Stimulated activated naive B cell treated with anti-CD40 and anti-IgM and Interleukin-4, amounts not matched to agents 10 μg/mL and 1 μg/mL and 100 μg/mL, for 72 hours (primary cell): Measurements from ENCODE around the gene TAF9.
"Not testable (repeated sequence)": the region's sequence is repeated elsewhere in the genome, so short reads cannot be mapped to it uniquely, and the experiment has no call there.

Experiments
- ATAC-seq, 2 donors: fragments of 150-1000 bp; cut with Tn5 transposase; replicated peaks; 2 replicates each; pipeline ENCODE4 v1.10.0; 2021; ENCODE audit warnings: moderate library complexity in 1 of 2
- DNase-seq: peaks from one replicate; pipeline ENCODE4 v3.0.0; 2021
- H3K27ac Mint-ChIP-seq: one replicate; pipeline ENCODE4 v1.8.0; 2022; ENCODE audit warnings: mild to moderate bottlenecking, mixed read lengths
- H3K27me3 Mint-ChIP-seq, 2 donors: one replicate each; pipeline ENCODE4 v1.8.0; 2022; ENCODE audit warnings: mixed read lengths in 2 of 2
- H3K36me3 Mint-ChIP-seq, 2 donors: one replicate each; pipeline ENCODE4 v1.8.0; 2022; ENCODE audit warnings: mixed read lengths in 2 of 2, mild to moderate bottlenecking in 1 of 2
- H3K4me1 Mint-ChIP-seq, 2 donors: one replicate each; pipeline ENCODE4 v1.8.0; 2022; ENCODE audit warnings: mixed read lengths in 2 of 2, mild to moderate bottlenecking in 1 of 2
- H3K4me3 Mint-ChIP-seq, 2 donors: one replicate each; pipeline ENCODE4 v1.8.0; 2022; ENCODE audit warnings: mild to moderate bottlenecking in 2 of 2, mixed read lengths in 2 of 2, moderate library complexity in 1 of 2
- H3K9me3 Mint-ChIP-seq, 2 donors: one replicate each; pipeline ENCODE4 v1.8.0; 2022; ENCODE audit warnings: mixed read lengths in 2 of 2, mild to moderate bottlenecking in 1 of 2

TAF9 gene

DNA sequence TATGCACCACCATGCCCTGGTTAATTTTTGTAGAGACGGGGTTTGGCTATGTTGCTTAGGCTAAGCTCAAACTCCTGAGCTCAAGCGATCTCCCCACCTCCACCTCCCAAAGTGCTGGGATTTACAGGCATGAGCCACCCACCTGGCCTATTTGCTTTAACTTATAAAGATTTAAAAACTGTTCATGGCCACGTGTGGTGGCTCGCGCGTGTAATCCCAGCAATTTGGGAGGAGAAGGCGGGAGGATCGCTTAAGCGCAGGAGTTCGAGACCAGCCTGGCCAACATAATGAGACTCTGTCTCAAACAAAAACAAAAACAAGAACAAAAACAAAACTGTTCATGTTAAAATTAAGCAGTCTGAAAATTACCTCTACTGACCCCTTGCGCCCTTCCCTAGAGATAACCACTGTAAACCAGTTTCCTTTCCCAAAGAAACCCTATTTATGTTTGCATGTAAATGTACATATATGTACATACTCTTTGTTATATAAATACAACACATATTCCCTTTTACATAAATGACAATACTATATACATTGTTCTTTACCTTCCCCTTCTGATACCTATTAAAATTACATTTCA, 1.5 kb downstream of the TAF9 start:
- H3K9me3 Mint-ChIP-seq, result no peaks in the 10 kb centered on the region
- H3K4me1 Mint-ChIP-seq, result peaks cover 16 to 18% of the 10 kb centered on the region in 2 donors
- DNase-seq (no peak), ATAC-seq (no peak)
- H3K27ac Mint-ChIP-seq, result peak overlapping the region; percentile 96
- H3K4me3 Mint-ChIP-seq, result peak overlapping the region; percentile 91 to 94
- H3K27me3 Mint-ChIP-seq, result no peaks in the 10 kb centered on the region
- peaks cover 13 to 28% of the 10 kb centered on the region in 2 donors for H3K36me3 Mint-ChIP-seq

DNA sequence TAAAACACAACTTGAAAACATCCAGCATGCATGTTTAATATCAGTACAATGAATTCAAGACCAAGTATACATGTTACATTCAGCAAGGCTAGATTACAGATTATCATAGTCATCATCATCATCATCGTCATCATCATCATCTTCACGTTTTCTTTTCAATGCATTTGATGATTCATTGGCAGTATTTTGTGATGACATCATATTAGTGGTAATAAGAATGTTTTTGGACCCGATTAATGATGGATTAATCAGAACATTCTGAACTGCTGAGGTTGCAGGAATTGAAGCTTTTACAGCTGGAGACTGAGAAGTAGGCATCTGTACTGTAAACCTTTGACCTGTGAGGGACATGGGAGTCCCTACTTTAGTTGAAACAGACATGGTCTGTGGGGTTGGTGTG, 4.5 kb downstream of the TAF9 start:
- Mint-ChIP-seq H3K4me3 (no peak overlapping the region), H3K36me3 (peaks cover 16 to 48% of the 10 kb centered on the region in 2 donors), H3K27me3 (no peaks in the 10 kb centered on the region), H3K27ac (no peak overlapping the region), H3K9me3 (no peaks in the 10 kb centered on the region), H3K4me1 (peaks cover 21 to 27% of the 10 kb centered on the region in 2 donors)
- ATAC-seq (no peak), DNase-seq (no peak)

DNA sequence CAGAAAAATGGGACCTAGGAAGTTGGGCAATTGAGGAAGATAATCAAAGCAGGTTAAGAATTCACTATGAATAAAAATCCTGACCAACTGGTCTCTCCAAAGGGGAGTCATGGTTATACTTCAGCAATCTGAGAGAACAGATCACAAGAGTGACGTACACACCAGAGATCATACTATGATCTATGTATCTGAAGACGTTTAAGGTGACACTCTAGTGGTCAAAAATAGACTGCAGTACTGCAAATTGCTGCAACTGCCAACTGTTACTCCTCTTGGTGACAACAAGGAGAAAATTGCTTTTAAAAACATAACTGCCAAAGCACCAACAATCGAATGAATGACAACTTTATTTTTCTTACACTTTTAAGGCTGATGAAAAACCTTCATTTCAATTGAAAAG, 4.9 kb downstream of the TAF9 start:
- Mint-ChIP-seq H3K9me3 (no peaks in the 10 kb centered on the region), H3K4me1 (peaks cover 23 to 29% of the 10 kb centered on the region in 2 donors), H3K36me3 (peaks cover 18 to 49% of the 10 kb centered on the region in 2 donors), H3K4me3 (no peak overlapping the region), H3K27ac (no peak overlapping the region), H3K27me3 (no peaks in the 10 kb centered on the region)
- no peak for DNase-seq
- ATAC-seq, result peak in 1 of 2 donors; percentile 23

DNA sequence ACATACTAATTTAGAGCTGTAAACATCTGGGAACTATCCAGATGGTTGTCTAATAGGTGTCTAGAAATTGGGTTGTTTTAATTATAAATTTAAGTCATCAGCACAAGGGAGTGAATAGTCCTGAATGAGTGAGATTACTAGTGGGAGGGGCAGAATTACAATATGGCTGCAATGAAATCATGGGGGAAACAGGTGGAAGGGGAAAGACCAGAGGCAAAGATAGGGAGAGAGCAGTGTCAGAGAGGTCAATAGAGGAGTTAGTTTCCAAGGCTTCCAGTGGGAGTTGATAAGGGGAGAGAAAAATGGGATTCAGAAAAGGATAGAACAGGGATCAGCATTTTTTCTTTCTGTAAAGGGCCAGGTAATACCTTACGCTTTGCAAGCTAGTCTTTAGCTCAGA, 8.9 kb downstream of the TAF9 start:
- peaks cover 13 to 33% of the 10 kb centered on the region in 2 donors for H3K4me1 Mint-ChIP-seq
- H3K27me3 Mint-ChIP-seq, result no peaks in the 10 kb centered on the region
- DNase-seq (no peak), ATAC-seq (no peak)
- no peaks in the 10 kb centered on the region for H3K9me3 Mint-ChIP-seq
- no peak overlapping the region for H3K27ac Mint-ChIP-seq
- peaks cover 31 to 58% of the 10 kb centered on the region in 2 donors for H3K36me3 Mint-ChIP-seq
- no peak overlapping the region for H3K4me3 Mint-ChIP-seq

DNA sequence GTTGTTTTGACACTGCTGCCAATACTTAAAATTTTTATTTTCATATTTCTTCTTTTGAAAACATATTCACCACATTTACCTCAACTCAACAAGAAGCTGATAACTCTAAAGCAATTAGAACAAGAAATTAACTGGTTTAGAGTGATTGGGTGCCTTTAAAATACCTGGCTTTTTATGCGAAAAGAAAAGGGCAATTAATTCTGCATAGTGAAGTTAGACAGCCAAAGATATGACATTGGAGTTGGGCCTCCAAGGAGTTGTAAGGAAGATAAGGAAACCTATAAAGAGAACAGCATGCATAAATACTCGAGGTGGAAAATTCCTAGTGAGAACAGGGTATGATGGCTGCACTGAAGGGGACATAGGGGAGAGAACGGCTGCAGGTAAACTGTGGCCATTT, 9.6 kb downstream of the TAF9 start:
- no peak for ATAC-seq
- H3K27me3 Mint-ChIP-seq, result no peaks in the 10 kb centered on the region
- peaks cover 28 to 53% of the 10 kb centered on the region in 2 donors for H3K36me3 Mint-ChIP-seq
- H3K9me3 Mint-ChIP-seq, result no peaks in the 10 kb centered on the region
- no peak overlapping the region for H3K4me3 Mint-ChIP-seq
- no peak for DNase-seq
- no peak overlapping the region for H3K27ac Mint-ChIP-seq
- peaks cover 8 to 33% of the 10 kb centered on the region in 2 donors for H3K4me1 Mint-ChIP-seq

GRCh38 chr5:69350664-69351063, 18.7 kb downstream of the TAF9 start:
- Mint-ChIP-seq H3K9me3 (no peaks in the 10 kb centered on the region), H3K27ac (no peak overlapping the region), H3K27me3 (no peaks in the 10 kb centered on the region), H3K4me1 (peaks cover 0 to 1% of the 10 kb centered on the region in 2 donors), H3K36me3 (peaks cover 27 to 42% of the 10 kb centered on the region in 2 donors), H3K4me3 (no peak overlapping the region)
- no peak for ATAC-seq
- DNase-seq, result no peak

DNA sequence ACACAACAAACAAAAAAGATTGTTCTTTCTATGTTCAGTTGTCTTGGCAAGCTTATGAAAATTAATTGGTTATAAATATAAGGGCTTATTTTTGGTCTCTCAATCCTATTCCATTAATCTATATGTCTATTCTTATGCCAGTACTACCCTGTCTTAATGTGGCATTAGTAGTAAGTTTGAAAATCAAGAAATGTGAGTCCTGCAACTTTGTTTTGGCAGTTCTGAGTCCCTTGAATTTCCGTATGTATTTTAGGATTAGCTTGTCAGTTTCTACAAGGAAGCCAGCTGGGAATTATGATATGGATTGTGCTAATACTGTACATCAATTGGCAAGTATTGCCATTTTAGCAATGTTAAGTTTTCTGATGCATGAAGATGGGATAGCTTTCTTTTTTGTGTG, 26.2 kb downstream of the TAF9 start:
- ATAC-seq, result no peak

GRCh38 chr5:69341520-69342161, 27.7 kb downstream of the TAF9 start:
- DNase-seq (no peak), ATAC-seq (no peak)
- H3K4me3 Mint-ChIP-seq, result no peak overlapping the region
- H3K4me1 Mint-ChIP-seq, result no peaks in the 10 kb centered on the region
- H3K9me3 Mint-ChIP-seq, result no peaks in the 10 kb centered on the region
- H3K27ac Mint-ChIP-seq, result no peak overlapping the region
- no peaks in the 10 kb centered on the region for H3K27me3 Mint-ChIP-seq
- peaks cover 6 to 9% of the 10 kb centered on the region in 2 donors for H3K36me3 Mint-ChIP-seq

More for the DNA sequence above, 26.2 kb downstream of the TAF9 start:
- H3K9me3 Mint-ChIP-seq, result no peaks in the 10 kb centered on the region
- H3K4me1 Mint-ChIP-seq, result no peaks in the 10 kb centered on the region
- H3K36me3 Mint-ChIP-seq, result peaks cover 9 to 10% of the 10 kb centered on the region in 2 donors
- H3K27ac Mint-ChIP-seq, result no peak overlapping the region
- H3K4me3 Mint-ChIP-seq, result no peak overlapping the region
- DNase-seq, result no peak
- H3K27me3 Mint-ChIP-seq, result no peaks in the 10 kb centered on the region

DNA sequence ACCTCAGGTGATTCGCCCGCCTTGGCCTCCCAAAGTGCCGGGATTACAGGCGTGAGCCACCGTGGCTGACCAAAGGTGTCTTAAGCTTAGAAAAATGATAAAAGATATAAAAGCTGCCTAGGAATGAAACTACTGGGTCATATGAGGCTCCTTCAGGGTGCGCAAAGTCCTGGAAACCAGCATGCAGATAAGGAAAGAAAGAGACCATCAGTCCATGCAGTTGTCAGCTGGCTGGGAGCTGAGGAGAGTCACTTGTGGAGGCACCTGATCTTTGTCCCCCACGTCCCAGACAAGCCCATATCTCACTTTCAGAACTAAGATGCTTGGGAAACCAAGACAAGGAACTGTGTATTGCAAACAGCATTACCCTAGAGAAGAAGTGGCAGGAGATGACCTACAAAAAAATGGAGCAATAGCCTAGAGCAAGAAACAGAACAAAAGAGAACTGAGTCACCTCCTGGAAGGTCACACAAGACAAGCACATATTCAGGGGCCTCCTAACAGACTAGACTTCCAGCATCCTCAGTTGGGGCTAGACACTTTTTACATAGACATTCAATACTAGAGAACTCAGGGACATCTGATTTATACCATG, 33.9 kb downstream of the TAF9 start:
- H3K9me3 Mint-ChIP-seq, result peaks cover 1 to 3% of the 10 kb centered on the region in 2 donors
- peaks cover 6 to 10% of the 10 kb centered on the region in 2 donors for H3K36me3 Mint-ChIP-seq
- H3K27ac Mint-ChIP-seq, result no peak overlapping the region
- H3K4me3 Mint-ChIP-seq, result no peak overlapping the region
- no peak for ATAC-seq
- no peaks in the 10 kb centered on the region for H3K27me3 Mint-ChIP-seq
- H3K4me1 Mint-ChIP-seq, result peaks cover 10 to 16% of the 10 kb centered on the region in 2 donors
- DNase-seq, result no peak

DNA sequence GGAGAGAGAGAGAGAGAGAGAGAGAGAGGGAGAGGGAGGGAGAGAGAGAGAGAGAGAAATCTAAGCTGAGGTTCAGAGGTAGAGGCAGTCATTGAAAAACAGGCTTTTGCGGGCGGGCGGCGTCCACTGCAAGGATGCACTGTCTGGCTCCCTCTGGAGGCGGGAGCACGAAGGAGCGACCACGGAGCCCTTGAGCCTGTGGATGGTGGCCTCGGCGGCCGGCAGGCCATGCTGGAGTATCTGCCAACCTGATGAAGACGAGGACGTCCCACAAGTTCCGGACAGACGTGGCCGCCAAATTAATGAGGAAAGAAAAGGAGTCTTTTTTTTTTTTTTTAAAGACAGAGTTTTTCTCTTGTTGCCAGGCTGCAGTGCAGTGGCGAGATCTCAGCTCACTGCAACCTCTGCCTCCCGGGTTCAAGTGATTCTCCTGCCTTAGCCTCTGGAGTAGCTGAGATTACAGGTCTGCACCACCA, 34.5 kb downstream of the TAF9 start:
- ATAC-seq (peak; percentile 67 to 73), DNase-seq (peak; percentile 51)
- peak overlapping the region; percentile 43 to 59 for H3K4me3 Mint-ChIP-seq
- peak overlapping the region; percentile 4 for H3K27ac Mint-ChIP-seq
- H3K27me3 Mint-ChIP-seq, result no peaks in the 10 kb centered on the region
- H3K4me1 Mint-ChIP-seq, result peaks cover 10 to 16% of the 10 kb centered on the region in 2 donors
- H3K36me3 Mint-ChIP-seq, result peaks cover 9 to 14% of the 10 kb centered on the region in 2 donors
- H3K9me3 Mint-ChIP-seq, result peaks cover 1 to 3% of the 10 kb centered on the region in 2 donors

GRCh38 chr5:69333668-69334315, 35.5 kb downstream of the TAF9 start:
- not testable (repeated sequence) for H3K27ac Mint-ChIP-seq, DNase-seq, ATAC-seq, H3K27me3 Mint-ChIP-seq, H3K9me3 Mint-ChIP-seq
- peaks cover 9 to 15% of the 10 kb centered on the region in 2 donors for H3K36me3 Mint-ChIP-seq
- H3K4me1 Mint-ChIP-seq, result peaks cover 10 to 16% of the 10 kb centered on the region in 2 donors
- peak overlapping the region in 1 of 2 donors; percentile 22 for H3K4me3 Mint-ChIP-seq

DNA sequence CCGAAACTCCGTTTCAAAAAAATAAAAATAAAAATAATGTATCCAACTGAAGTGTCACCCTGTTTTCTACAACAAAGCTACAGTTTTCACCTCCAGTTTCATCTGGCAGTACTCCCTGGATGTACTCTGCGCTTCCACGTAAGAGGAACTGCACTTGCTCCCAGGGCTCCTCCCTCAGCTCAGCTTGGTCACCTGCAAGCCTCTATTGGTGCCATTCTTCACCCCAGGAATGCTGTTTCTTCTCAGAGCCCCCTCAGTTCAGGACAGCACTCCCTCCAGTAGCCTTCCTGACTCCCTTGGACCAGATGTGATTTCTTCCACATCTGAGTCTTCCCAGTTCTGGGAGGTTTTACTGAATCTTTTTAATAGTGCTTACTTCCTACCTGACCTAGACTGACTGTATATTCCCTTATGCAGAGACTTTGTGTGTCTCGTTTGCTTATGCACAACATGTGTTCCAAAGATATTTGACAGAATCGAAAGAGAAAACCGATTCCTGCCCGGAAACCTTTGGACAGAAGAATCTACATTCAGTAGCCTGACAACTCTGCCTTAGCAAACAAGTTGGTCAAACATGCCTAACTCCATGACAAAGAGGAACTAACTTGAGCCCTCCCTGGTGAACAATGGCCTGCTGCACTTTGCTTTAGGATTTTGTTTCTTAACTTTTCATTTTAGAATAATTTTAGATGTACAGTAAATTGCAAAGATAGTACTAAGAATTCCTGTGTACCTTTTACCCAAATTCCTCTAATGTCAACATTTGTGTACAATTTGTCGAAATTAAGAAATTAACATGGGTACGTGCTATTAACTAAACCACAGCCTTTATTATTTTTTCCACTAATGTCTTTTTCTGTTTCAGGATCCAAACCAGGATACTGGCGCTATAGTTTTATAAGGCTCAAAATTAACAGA, 37.5 kb downstream of the TAF9 start:
- no peak for DNase-seq
- Mint-ChIP-seq H3K4me3 (peak overlapping the region; percentile 91 to 98), H3K27me3 (no peaks in the 10 kb centered on the region), H3K36me3 (peaks cover 8 to 15% of the 10 kb centered on the region in 2 donors), H3K4me1 (peaks cover 10 to 16% of the 10 kb centered on the region in 2 donors), H3K27ac (no peak overlapping the region), H3K9me3 (peaks cover 1 to 3% of the 10 kb centered on the region in 2 donors)
- no peak for ATAC-seq

- no peak overlapping the region for H3K4me3 Mint-ChIP-seq
- DNase-seq (no peak), ATAC-seq (no peak)
- H3K27ac Mint-ChIP-seq, result no peak overlapping the region
- H3K27me3 Mint-ChIP-seq, result no peaks in the 10 kb centered on the region
- peaks cover 10 to 15% of the 10 kb centered on the region in 2 donors for H3K4me1 Mint-ChIP-seq
- H3K9me3 Mint-ChIP-seq, result peaks cover 1 to 3% of the 10 kb centered on the region in 2 donors
- peaks cover 8 to 15% of the 10 kb centered on the region in 2 donors for H3K36me3 Mint-ChIP-seq
Measured at GRCh38 chr5:69329905-69330489, 39.3 kb downstream of the TAF9 start.
